HG03097 (cell line): ENCODE data around the gene ZNF598.
A peak's percentile ranks its signal among the peaks of the same experiment; 100 is the strongest.

Experiments used
- ATAC-seq: cut with Tn5 transposase; IDR thresholded peaks from one replicate; pipeline ENCODE4 v1.9.1; 2021; ENCODE audit not compliant: unreplicated experiment, low FRiP score

The ZNF598 gene

GRCh38 chr16:1991948-1992703 is 17.5 kb downstream of the ZNF598 start:
- peak; percentile 42 for ATAC-seq

- no peak for ATAC-seq
Observed at GRCh38 chr16:1991588-1991947, 18.1 kb downstream of the ZNF598 start.

- peak; percentile 27 for ATAC-seq
Observed at GRCh38 chr16:1991135-1991551, 18.5 kb downstream of the ZNF598 start.

GRCh38 chr16:1990351-1991134 is 19.1 kb downstream of the ZNF598 start:
- peak; percentile 1 for ATAC-seq

GRCh38 chr16:1990101-1990350 is 19.6 kb downstream of the ZNF598 start:
- ATAC-seq = no peak

GRCh38 chr16:1989209-1990100 is 20.2 kb downstream of the ZNF598 start, which contains the start of gene SYNGR3:
Gene SYNGR3, plus strand, starts transcription at chr16:1989970. Its CDS starts 133 bp downstream, at chr16:1990103.
- ATAC-seq = no peak

- no peak for ATAC-seq
Observed at GRCh38 chr16:1987198-1987597, 22.4 kb downstream of the ZNF598 start.

- no peak for ATAC-seq
Observed at GRCh38 chr16:1985466-1986150, 24.0 kb downstream of the ZNF598 start.

GRCh38 chr16:1984347-1985225 is 25.0 kb downstream of the ZNF598 start:
- no peak for ATAC-seq

GRCh38 chr16:1983544-1984346 is 25.9 kb downstream of the ZNF598 start, which contains the start of gene GFER:
Gene GFER, plus strand, starts transcription at chr16:1984193. Its CDS starts 26 bp downstream, at chr16:1984219.
- ATAC-seq = peak; percentile 72

- no peak for ATAC-seq
Observed at GRCh38 chr16:1982991-1983543, 26.6 kb downstream of the ZNF598 start.

GRCh38 chr16:1982013-1982433 is 27.6 kb downstream of the ZNF598 start:
- ATAC-seq = no peak

- ATAC-seq = no peak
Observed at GRCh38 chr16:1981398-1981836, 28.2 kb downstream of the ZNF598 start, which contains the start of gene NOXO1. Gene NOXO1, minus strand, starts transcription at chr16:1981469. Its CDS starts 290 bp downstream, at chr16:1981179.

GRCh38 chr16:1980770-1981087 is 28.9 kb downstream of the ZNF598 start:
- no peak for ATAC-seq

- ATAC-seq = no peak
Observed at GRCh38 chr16:1980030-1980769, 29.4 kb downstream of the ZNF598 start.

GRCh38 chr16:1979271-1980029 is 30.2 kb downstream of the ZNF598 start:
- ATAC-seq = no peak
